ENCODE data around the gene ABCA8. TPM values are rescaled to one million over a fixed set of nuclear protein-coding genes. Genes with fewer than 3 reads are reported as not detected.

ABCA8 gene
- total RNA-seq, 4 donors from 2014 or later, result 10.9 to 87.5 (median 21.2) TPM

GRCh38 chr17:68943123-68943811, 11.9 kb downstream of the ABCA8 start:
- Histone ChIP-seq H3K9me3 (no peaks in the 10 kb centered on the region), H3K36me3 (no peaks in the 10 kb centered on the region), H3K4me1 (no peaks in the 10 kb centered on the region), H3K4me3 (no peak overlapping the region), H3K27ac (no peak overlapping the region), H3K27me3 (no peaks in the 10 kb centered on the region)
- no peak for DNase-seq
- TF ChIP-seq POLR2A (IDR thresholded peaks at IDR 0.05) (no peak), CTCF (IDR thresholded peaks at IDR 0.05) (no peak)

GRCh38 chr17:68942389-68942788, 12.8 kb downstream of the ABCA8 start:
- no peak for TF ChIP-seq CTCF (IDR thresholded peaks at IDR 0.05)
- TF ChIP-seq POLR2A (IDR thresholded peaks at IDR 0.05), result no peak
- no peaks in the 10 kb centered on the region for H3K36me3 ChIP-seq
- H3K4me3 ChIP-seq, result no peak overlapping the region
- H3K27ac ChIP-seq, result no peak overlapping the region
- H3K27me3 ChIP-seq, result no peaks in the 10 kb centered on the region
- H3K4me1 ChIP-seq, result no peaks in the 10 kb centered on the region
- no peaks in the 10 kb centered on the region for H3K9me3 ChIP-seq
- DNase-seq, result no peak

- H3K9me3 ChIP-seq, result no peaks in the 10 kb centered on the region
- H3K27me3 ChIP-seq, result no peaks in the 10 kb centered on the region
- TF ChIP-seq POLR2A (IDR thresholded peaks at IDR 0.05) (no peak), CTCF (IDR thresholded peaks at IDR 0.05) (no peak)
- no peak overlapping the region for H3K4me3 ChIP-seq
- DNase-seq, result no peak
- no peaks in the 10 kb centered on the region for H3K36me3 ChIP-seq
- no peaks in the 10 kb centered on the region for H3K4me1 ChIP-seq
- no peak overlapping the region for H3K27ac ChIP-seq
Measured at GRCh38 chr17:68941761-68942160, 13.4 kb downstream of the ABCA8 start.

GRCh38 chr17:68939195-68939594, 16.0 kb downstream of the ABCA8 start:
- H3K27ac ChIP-seq, result no peak overlapping the region
- H3K4me1 ChIP-seq, result no peaks in the 10 kb centered on the region
- H3K36me3 ChIP-seq, result no peaks in the 10 kb centered on the region
- H3K27me3 ChIP-seq, result no peaks in the 10 kb centered on the region
- DNase-seq, result no peak
- TF ChIP-seq CTCF (IDR thresholded peaks at IDR 0.05), result no peak
- no peak for TF ChIP-seq POLR2A (IDR thresholded peaks at IDR 0.05)
- no peaks in the 10 kb centered on the region for H3K9me3 ChIP-seq
- no peak overlapping the region for H3K4me3 ChIP-seq

- Histone ChIP-seq H3K36me3 (no peaks in the 10 kb centered on the region), H3K27ac (no peak overlapping the region), H3K4me1 (no peaks in the 10 kb centered on the region), H3K4me3 (no peak overlapping the region), H3K9me3 (no peaks in the 10 kb centered on the region), H3K27me3 (no peaks in the 10 kb centered on the region)
- TF ChIP-seq CTCF (IDR thresholded peaks at IDR 0.05), result no peak
- DNase-seq, result no peak
Measured at GRCh38 chr17:68937890-68938514, 17.2 kb downstream of the ABCA8 start.
